Liver (tissue), 9 donors: ENCODE measurements around the gene DHX30. TPM values are rescaled to one million over a fixed set of nuclear protein-coding genes. Genes with fewer than 3 reads are reported as not detected.

Experiments used
- DNase-seq: peaks from one replicate; pipeline ENCODE4 v3.0.0-alpha.2; 2017; ENCODE audit warnings: low spot score
- H3K27ac ChIP-seq, 2 donors: one replicate each; pipeline ENCODE4 v1.7.0; 2013; ENCODE audit warnings: inconsistent platforms in 2 of 2, low read length in 2 of 2, control low read depth in 1 of 2, low read depth in 1 of 2, mild to moderate bottlenecking in 1 of 2
- H3K27me3 ChIP-seq, 4 donors: one replicate each; pipeline versions ENCODE4 v1.6.1 to v1.7.0; 2013; ENCODE audit warnings: low read length in 3 of 4, inconsistent platforms in 1 of 4, mild to moderate bottlenecking in 1 of 4, moderate library complexity in 1 of 4; ENCODE audit not compliant: control insufficient read depth in 4 of 4, insufficient read depth in 4 of 4
- H3K36me3 ChIP-seq, 4 donors: one replicate each; pipeline versions ENCODE4 v1.6.1 to v1.7.0; 2013; ENCODE audit warnings: low read length in 3 of 4, mild to moderate bottlenecking in 3 of 4, low read depth in 1 of 4, moderate library complexity in 1 of 4; ENCODE audit not compliant: control insufficient read depth in 4 of 4, insufficient read depth in 3 of 4
- H3K4me1 ChIP-seq, 4 donors: one replicate each; pipeline versions ENCODE4 v1.6.1 to v1.7.0; 2013; ENCODE audit warnings: low read length in 3 of 4, mild to moderate bottlenecking in 3 of 4, moderate library complexity in 1 of 4; ENCODE audit not compliant: control insufficient read depth in 4 of 4, insufficient read depth in 4 of 4
- H3K4me3 ChIP-seq, 3 donors: one replicate each; pipeline versions ENCODE4 v1.6.1 to v1.7.0; 2013; ENCODE audit warnings: low read length in 3 of 3, control low read depth in 1 of 3, low read depth in 1 of 3, mild to moderate bottlenecking in 1 of 3
- H3K9ac ChIP-seq, 2 donors: one replicate each; pipeline ENCODE4 v1.7.0; 2013; ENCODE audit warnings: low read length in 2 of 2, mild to moderate bottlenecking in 2 of 2, moderate library complexity in 2 of 2, control low read depth in 1 of 2, low read depth in 1 of 2
- H3K9me3 ChIP-seq, 4 donors: one replicate each; pipeline versions ENCODE4 v1.6.1 to v1.7.0; 2013; ENCODE audit warnings: low read length in 3 of 4; ENCODE audit not compliant: control insufficient read depth in 4 of 4
- EGR1 ChIP-seq, 2 donors: IDR thresholded peaks; 2 replicates each; pipeline ENCODE4 v1.6.1; 2016 to 2018; ENCODE audit warnings: antibody characterized with exemption in 2 of 2, low read depth in 2 of 2
- FOXA1 ChIP-seq: IDR thresholded peaks from 2 replicates; pipeline ENCODE4 v1.6.1; 2016; ENCODE audit warnings: antibody characterized with exemption
- FOXA2 ChIP-seq: IDR thresholded peaks from 2 replicates; pipeline ENCODE4 v1.6.1; 2016; ENCODE audit warnings: antibody characterized with exemption
- GABPA ChIP-seq, 2 donors: IDR thresholded peaks in 1 of 2; conservative IDR thresholded peaks in 1 of 2; 2 replicates each; pipeline ENCODE4 v1.6.1; 2016; ENCODE audit warnings: antibody characterized with exemption in 2 of 2, mild to moderate bottlenecking in 1 of 2, moderate library complexity in 1 of 2
- HNF4A ChIP-seq, 2 donors: conservative IDR thresholded peaks; 2 replicates each; pipeline ENCODE4 v1.6.1; 2016; ENCODE audit warnings: antibody characterized with exemption in 2 of 2, mild to moderate bottlenecking in 2 of 2
- HNF4G ChIP-seq: IDR thresholded peaks from 2 replicates; pipeline ENCODE4 v1.6.1; 2016; ENCODE audit warnings: antibody characterized with exemption
- JUND ChIP-seq, 2 donors: IDR thresholded peaks; 2 replicates each; pipeline ENCODE4 v1.6.1; 2016; ENCODE audit warnings: antibody characterized with exemption in 2 of 2
- NR2F2 ChIP-seq: IDR thresholded peaks from 2 replicates; pipeline ENCODE4 v1.6.1; 2016; ENCODE audit warnings: antibody characterized with exemption
- RAD21 ChIP-seq, 2 donors: IDR thresholded peaks; 2 replicates each; pipeline ENCODE4 v1.6.1; 2016; ENCODE audit warnings: antibody characterized with exemption in 2 of 2, mild to moderate bottlenecking in 2 of 2
- RXRA ChIP-seq, 2 donors: IDR thresholded peaks; 2 replicates each; pipeline ENCODE4 v1.6.1; 2017 to 2018; ENCODE audit warnings: antibody characterized with exemption in 2 of 2, mild to moderate bottlenecking in 1 of 2
- SP1 ChIP-seq: IDR thresholded peaks from 2 replicates; pipeline ENCODE4 v1.6.1; 2018; ENCODE audit warnings: antibody characterized with exemption, mild to moderate bottlenecking
- TAF1 ChIP-seq: conservative IDR thresholded peaks from 2 replicates; pipeline ENCODE4 v1.6.1; 2016; ENCODE audit warnings: antibody characterized with exemption, mild to moderate bottlenecking
- YY1 ChIP-seq: IDR thresholded peaks from 2 replicates; pipeline ENCODE4 v1.6.1; 2016; ENCODE audit warnings: antibody characterized with exemption, mild to moderate bottlenecking
- WGBS: extraction: QIAGEN DNeasy Blood & Tissue Kit; methylation state at CpG from one replicate; pipeline ENCODE4 v1.1.7; 2013; 5-methylcytosine and 5-hydroxymethylcytosine counted together
- polyA plus RNA-seq, 2 donors: library from polyadenylated mRNA; stranded (reverse) in 1 of 2; unstranded in 1 of 2; fragments of 200-250 nt in 1 of 2; fragments of >200 nt in 1 of 2; fragmentation: Nextera tagmentation in 1 of 2; extraction: Ambion mirVana in 1 of 2; gene quantifications; one replicate each; pipeline versions ENCODE4 v1.2.1 to v1.2.3, GENCODE V29; 2013 to 2015
- total RNA-seq, 2 donors: library from RNA; depleted of rRNA; stranded (reverse); fragments of >200 nt; gene quantifications; one replicate each; pipeline ENCODE4 v1.2.3, GENCODE V29; 2014
- TF ChIP-seq, protein P1 (sequence below): IDR thresholded peaks from 2 replicates; pipeline ENCODE4 v1.6.1; 2016; ENCODE audit warnings: antibody characterized with exemption, mild to moderate bottlenecking
- TF ChIP-seq, protein P2 (sequence below): IDR thresholded peaks from 2 replicates; pipeline ENCODE4 v1.6.1; 2016; ENCODE audit warnings: antibody characterized with exemption
- TF ChIP-seq, protein P3 (sequence below): IDR thresholded peaks from 2 replicates; pipeline ENCODE4 v1.6.1; 2016; ENCODE audit warnings: antibody characterized with exemption
- TF ChIP-seq, protein P4 (sequence below): fragments of 150-350 bp; IDR thresholded peaks from 2 replicates; pipeline ENCODE4 v1.5.1; 2017; ENCODE audit warnings: improper control_type of control experiment, low read depth, low read length; ENCODE audit not compliant: missing input control
- donor health status: healthy.
- donor health status: healthy.
- donor health status: healthy.
- donor health status: healthy.
- donor health status: healthy.

Gene DHX30
- total and polyA plus RNA-seq, 4 donors = 18.3 to 39.9 (median 26.3) TPM

DNA sequence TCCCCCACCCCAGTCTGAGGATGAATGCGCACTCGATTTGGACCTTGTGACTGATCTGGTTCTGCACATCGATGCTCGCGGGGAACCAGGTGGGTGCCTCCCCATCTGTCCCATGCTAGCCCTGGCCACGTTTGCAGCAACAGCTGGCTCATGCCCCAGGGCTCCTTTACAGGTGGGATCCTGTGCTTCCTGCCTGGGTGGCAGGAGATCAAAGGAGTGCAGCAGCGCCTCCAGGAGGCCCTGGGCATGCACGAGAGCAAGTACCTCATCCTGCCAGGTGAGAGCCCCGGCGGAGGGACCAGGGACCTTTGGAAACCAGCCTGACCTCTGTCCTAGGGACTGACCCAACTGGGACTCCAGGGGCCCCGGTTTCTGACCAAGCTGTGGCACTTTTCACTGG is 44.3 kb downstream of the DHX30 start:
- no peak overlapping the region for H3K4me3 ChIP-seq
- WGBS = 89% methylated on average over 11 of the region's 11 CpGs
- no peaks in the 10 kb centered on the region for H3K9me3 ChIP-seq
- TF ChIP-seq, protein P1, sequence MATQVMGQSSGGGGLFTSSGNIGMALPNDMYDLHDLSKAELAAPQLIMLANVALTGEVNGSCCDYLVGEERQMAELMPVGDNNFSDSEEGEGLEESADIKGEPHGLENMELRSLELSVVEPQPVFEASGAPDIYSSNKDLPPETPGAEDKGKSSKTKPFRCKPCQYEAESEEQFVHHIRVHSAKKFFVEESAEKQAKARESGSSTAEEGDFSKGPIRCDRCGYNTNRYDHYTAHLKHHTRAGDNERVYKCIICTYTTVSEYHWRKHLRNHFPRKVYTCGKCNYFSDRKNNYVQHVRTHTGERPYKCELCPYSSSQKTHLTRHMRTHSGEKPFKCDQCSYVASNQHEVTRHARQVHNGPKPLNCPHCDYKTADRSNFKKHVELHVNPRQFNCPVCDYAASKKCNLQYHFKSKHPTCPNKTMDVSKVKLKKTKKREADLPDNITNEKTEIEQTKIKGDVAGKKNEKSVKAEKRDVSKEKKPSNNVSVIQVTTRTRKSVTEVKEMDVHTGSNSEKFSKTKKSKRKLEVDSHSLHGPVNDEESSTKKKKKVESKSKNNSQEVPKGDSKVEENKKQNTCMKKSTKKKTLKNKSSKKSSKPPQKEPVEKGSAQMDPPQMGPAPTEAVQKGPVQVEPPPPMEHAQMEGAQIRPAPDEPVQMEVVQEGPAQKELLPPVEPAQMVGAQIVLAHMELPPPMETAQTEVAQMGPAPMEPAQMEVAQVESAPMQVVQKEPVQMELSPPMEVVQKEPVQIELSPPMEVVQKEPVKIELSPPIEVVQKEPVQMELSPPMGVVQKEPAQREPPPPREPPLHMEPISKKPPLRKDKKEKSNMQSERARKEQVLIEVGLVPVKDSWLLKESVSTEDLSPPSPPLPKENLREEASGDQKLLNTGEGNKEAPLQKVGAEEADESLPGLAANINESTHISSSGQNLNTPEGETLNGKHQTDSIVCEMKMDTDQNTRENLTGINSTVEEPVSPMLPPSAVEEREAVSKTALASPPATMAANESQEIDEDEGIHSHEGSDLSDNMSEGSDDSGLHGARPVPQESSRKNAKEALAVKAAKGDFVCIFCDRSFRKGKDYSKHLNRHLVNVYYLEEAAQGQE = no peak
- TF ChIP-seq, protein P2, sequence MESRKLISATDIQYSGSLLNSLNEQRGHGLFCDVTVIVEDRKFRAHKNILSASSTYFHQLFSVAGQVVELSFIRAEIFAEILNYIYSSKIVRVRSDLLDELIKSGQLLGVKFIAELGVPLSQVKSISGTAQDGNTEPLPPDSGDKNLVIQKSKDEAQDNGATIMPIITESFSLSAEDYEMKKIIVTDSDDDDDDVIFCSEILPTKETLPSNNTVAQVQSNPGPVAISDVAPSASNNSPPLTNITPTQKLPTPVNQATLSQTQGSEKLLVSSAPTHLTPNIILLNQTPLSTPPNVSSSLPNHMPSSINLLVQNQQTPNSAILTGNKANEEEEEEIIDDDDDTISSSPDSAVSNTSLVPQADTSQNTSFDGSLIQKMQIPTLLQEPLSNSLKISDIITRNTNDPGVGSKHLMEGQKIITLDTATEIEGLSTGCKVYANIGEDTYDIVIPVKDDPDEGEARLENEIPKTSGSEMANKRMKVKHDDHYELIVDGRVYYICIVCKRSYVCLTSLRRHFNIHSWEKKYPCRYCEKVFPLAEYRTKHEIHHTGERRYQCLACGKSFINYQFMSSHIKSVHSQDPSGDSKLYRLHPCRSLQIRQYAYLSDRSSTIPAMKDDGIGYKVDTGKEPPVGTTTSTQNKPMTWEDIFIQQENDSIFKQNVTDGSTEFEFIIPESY = no peak
- TF ChIP-seq, protein P3, sequence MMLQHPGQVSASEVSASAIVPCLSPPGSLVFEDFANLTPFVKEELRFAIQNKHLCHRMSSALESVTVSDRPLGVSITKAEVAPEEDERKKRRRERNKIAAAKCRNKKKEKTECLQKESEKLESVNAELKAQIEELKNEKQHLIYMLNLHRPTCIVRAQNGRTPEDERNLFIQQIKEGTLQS = no peak
- TF ChIP-seq GABPA (IDR thresholded peaks at IDR 0.05 in 1 of 2, conservative IDR thresholded peaks at IDR 0.05 in 1 of 2) = no peak
- TF ChIP-seq NR2F2 = no peak
- TF ChIP-seq FOXA2 = no peak
- TF ChIP-seq FOXA1 = no peak
- TF ChIP-seq JUND (IDR thresholded peaks at IDR 0.05) = no peak
- no peak for TF ChIP-seq RXRA (IDR thresholded peaks at IDR 0.05)
- TF ChIP-seq, protein P4, sequence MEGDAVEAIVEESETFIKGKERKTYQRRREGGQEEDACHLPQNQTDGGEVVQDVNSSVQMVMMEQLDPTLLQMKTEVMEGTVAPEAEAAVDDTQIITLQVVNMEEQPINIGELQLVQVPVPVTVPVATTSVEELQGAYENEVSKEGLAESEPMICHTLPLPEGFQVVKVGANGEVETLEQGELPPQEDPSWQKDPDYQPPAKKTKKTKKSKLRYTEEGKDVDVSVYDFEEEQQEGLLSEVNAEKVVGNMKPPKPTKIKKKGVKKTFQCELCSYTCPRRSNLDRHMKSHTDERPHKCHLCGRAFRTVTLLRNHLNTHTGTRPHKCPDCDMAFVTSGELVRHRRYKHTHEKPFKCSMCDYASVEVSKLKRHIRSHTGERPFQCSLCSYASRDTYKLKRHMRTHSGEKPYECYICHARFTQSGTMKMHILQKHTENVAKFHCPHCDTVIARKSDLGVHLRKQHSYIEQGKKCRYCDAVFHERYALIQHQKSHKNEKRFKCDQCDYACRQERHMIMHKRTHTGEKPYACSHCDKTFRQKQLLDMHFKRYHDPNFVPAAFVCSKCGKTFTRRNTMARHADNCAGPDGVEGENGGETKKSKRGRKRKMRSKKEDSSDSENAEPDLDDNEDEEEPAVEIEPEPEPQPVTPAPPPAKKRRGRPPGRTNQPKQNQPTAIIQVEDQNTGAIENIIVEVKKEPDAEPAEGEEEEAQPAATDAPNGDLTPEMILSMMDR = no peak
- no peak for TF ChIP-seq EGR1 (IDR thresholded peaks at IDR 0.05; ENCODE audit: low read depth in 2 of 2)
- TF ChIP-seq TAF1 = no peak
- no peak for TF ChIP-seq RAD21 (IDR thresholded peaks at IDR 0.05)
- no peak for TF ChIP-seq SP1
- TF ChIP-seq YY1 = no peak
- no peak for TF ChIP-seq HNF4G
- TF ChIP-seq HNF4A (conservative IDR thresholded peaks at IDR 0.05) = no peak
- DNase-seq = no peak
- H3K27ac ChIP-seq = no peak overlapping the region
- no peak overlapping the region for H3K9ac ChIP-seq
- H3K36me3 ChIP-seq = peaks cover 28 to 90% (median 52%) of the 10 kb centered on the region in 4 donors
- no peaks in the 10 kb centered on the region for H3K27me3 ChIP-seq
- H3K4me1 ChIP-seq = no peaks in the 10 kb centered on the region
